Hypothalamus (tissue), 51 donors: ENCODE results near the gene MTHFD1L.
"Not testable (repeated sequence)": the region's sequence is repeated elsewhere in the genome, so short reads cannot be mapped to it uniquely, and the experiment has no call there.

Experiments used
- DNase-seq, 51 donors: peaks; one replicate each; lab custom pipeline; 2025; lab: John Stamatoyannopoulos, UW

MTHFD1L gene

DNA sequence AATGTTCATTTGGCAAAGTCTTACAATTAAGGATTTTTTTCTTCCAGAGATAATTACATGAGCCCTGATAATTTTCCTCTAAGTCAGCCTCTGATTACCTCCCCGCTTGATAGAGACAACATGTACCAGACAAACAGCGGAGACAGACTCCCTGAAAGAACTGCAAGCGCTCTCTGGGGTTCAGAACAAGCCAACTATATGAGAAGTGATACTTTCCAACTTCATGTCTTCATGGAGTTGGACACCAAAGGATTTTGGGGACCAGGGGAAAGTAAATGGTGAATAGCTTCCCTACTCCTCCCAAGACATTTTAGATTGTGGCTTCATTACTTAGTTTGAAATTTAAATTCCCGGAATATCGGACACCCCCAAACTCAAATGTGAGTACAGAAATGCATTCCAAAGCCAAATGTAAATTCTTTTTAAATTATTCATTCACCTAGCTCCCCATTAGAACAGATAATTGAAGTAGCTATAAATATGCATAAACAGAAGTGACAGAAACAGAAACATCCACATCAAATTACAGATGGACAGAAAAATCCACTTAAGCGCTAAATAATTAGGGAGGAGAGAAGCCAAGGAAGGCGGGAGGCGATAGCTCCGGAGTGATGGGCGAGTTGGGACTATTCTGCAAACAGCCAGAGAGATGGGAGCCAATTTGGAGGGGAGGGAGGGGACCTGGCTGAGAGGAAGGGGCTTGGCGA, 244.5 kb downstream of the MTHFD1L start:
- DNase-seq: no peak

DNA sequence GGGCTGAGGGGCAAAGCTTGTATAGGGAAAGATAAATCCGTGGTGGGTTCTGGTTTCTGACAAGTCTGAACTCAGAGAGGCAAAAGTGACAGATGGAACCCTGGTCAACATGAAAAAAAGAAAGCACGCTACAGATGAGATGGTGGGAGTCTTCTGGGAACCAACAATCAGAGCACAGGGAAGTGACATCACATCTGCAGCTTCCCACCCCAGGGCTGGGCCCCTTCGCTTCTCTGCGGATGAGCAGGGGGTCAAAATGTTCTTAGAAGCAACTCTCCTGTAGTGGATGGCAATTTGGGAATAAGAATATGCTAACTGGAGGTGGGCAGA, 245.0 kb downstream of the MTHFD1L start:
- DNase-seq: no peak

GRCh38 chr6:151111670-151112069, 246.2 kb downstream of the MTHFD1L start:
- DNase-seq: no peak

- no peak for DNase-seq
These were observed 246.6 kb downstream of the MTHFD1L start for GRCh38 chr6:151112130-151112529.

DNA sequence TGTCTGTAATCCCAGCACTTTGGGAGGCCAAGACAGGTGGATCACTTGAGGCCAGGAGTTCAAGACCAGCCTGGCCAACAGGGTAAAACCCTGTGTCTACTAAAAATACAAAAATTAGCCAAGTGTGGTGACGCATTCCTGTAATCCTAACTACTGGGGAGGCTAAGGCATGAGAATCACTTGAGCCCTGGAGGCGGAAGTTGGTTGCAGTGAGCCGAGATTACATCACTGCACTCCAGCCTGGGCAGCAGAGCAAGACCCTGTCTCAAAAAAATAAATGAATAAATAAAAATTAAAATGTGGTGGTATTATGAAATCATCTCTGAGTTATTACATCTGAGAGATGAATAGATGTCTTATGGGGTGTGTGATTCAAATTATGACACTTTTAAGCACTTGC, 247.4 kb downstream of the MTHFD1L start:
- not testable (repeated sequence) for DNase-seq

DNA sequence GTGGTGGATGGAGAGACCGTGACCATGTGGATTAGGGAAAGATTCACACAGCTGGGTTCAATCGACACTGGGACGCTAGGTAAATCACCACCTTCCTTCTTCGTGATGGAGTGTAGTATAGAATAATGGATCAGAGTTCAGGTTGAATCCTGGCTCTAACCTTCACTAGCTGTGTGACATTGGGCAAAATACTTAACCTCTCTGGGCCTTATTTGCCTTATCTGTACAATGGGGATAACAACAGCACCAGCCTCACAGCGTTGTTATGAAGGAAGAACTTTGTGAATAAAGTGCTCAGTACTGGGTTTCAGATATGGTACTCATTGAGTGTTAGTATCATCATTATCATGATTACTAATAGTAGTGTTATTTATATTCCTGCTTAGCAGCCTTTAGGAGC, 248.1 kb downstream of the MTHFD1L start:
- DNase-seq: no peak

DNA sequence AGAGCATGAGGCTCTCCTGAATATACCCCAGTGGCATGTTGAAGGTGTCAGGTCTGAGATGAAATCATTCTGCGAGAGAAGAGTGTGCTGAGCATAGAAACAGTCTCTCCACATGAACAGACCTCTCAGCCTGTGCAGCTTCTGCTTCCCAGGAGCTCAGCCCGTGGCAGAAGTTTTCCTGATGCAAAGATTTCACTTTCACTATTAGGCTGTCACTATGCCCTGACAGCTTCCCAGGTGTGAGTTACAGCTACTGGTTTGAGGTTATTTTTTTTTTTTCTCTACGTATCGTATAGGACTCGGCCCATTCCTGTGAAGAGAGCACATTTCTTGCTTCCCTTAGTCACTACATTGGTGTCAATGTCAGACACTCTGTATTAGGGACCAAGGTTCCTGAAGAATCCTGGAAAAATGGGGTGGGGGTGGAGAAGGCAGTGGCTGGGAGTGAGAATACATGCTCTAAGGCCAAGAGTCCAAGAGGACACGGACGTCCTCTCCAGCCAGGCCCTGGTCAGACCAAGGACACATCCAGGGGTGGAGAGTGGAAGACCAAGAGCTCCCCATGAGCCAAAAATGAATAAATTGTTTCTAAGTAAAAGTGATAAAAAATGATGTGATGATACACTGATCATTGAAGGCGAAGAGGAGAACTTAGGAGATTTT, 253.1 kb downstream of the MTHFD1L start:
- no peak for DNase-seq

DNA sequence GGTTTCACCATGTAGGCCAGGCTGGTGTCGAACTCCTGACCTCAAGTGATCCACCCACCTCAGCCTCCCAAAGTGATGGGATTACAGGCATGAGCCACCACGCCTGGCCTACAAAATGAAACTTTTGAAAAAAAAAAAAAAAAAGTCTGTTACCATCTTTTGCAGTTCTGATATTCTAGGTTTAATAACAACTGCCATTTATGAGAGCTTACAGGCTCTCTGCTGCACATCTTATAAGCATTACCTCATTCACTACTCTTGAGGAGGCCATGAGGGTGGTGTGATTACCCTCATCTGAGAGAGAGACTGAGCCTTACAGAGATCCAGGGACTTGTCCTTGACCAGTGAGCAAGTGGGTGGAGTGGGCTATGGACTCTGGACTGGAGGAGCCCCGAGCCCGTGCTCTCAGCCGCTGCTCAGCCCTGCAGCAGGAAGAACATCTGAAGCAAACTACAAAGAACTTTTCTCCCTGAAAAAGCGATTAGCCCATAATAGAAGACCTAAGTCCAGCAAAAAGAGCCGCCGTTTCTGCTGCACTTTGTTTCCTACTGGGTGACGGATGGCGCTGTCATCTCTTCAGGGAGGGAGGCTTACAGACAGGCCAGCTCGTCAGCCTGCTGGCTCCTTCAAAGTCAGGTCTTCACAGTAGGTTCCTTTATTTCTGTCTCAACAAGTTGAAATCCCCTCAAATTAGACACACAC, 254.5 kb downstream of the MTHFD1L start:
- DNase-seq: no peak

DNA sequence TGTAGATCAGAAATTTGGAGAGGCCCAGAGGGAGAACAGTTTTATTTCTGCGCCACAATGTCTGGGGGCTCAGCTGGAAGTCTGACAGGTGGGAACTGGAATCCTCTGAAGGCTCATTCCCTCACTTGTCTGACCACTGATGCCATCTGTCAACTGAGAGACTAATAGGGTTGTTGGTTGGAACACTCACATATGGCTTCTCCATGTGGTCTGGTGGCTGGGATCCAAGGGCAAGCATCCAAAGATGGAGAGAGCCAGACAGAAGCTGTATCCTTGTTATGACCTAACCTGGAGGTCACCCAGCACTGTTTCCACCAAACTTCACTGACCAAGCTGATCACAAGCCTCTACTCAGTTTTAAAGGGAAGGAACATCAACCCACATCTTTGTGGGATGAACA, 256.4 kb downstream of the MTHFD1L start:
- DNase-seq: no peak

GRCh38 chr6:151123641-151124040, 258.1 kb downstream of the MTHFD1L start:
- not testable (repeated sequence) for DNase-seq

DNA sequence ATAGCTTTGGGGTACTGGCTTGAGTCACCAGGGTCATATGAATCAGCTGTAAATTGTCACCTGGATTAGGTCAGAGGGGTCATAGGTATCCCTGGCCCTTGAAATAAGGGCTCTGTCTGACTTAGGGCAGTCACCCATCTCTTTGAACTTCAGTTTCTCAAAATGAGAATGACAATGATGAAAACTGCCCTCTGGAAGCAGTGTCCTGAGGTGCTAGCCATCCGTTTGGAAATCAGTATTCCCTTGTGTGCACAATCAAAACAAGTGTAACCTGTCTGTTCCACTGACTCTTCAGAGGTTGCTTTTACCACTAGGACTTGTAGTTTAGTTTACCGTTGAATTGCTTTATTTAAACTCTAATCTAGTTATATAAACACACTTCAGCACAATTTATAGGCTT, 259.7 kb downstream of the MTHFD1L start:
- not testable (repeated sequence) for DNase-seq

GRCh38 chr6:151125651-151126416, 260.3 kb downstream of the MTHFD1L start:
- not testable (repeated sequence) for DNase-seq

DNA sequence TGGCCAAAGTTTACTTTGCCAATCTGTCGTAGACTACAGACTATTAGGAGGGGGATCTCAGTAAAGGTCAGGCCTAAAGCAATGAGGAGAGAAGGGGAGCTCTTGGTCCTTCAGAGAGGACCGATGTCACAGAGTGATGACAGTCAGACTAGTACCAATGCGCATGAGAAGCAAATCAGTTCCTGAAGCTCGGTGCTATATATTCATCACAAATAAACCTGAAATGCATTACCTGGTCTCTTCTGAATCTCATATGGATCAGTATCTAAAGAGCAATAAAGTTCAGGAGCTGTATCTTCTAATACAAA, 260.9 kb downstream of the MTHFD1L start:
- DNase-seq: not testable (repeated sequence)

- DNase-seq: not testable (repeated sequence)
These were observed 261.8 kb downstream of the MTHFD1L start for GRCh38 chr6:151127133-151127798.

- DNase-seq: no peak
These were observed 263.4 kb downstream of the MTHFD1L start for GRCh38 chr6:151128763-151129370.

GRCh38 chr6:151130329-151130728, 264.8 kb downstream of the MTHFD1L start:
- DNase-seq: no peak

DNA sequence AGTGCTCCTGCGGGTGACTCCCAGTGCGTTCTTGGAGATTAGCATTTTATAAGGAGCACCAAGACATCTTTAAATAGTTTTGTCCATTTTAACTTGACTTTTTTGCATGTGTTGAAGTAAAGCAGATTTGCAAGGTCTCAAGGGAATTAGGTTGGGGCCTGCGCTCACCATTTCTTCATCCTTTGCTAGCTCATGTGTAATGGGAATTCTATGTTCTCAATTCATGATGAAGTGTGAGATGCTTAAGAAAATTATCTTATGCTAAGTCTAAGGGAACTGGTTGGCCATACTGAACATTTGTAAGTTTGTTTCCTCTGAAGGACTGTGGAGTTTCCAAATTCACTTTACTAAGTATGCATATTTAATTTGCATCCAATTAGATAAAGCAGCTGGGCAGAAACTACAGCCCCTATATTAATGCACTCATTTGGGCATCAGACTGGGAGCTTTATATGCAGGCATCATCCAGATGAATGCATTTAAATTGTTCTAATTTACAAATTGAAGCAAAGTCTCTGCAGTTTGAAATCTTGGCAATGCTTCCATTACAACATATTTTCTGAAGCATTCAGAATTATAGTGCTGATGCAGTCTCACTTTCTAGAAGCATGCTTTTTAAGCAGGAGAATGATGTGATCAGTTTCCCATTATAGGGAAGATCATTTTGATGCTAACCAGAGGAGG, 266.0 kb downstream of the MTHFD1L start:
- DNase-seq: no peak

DNA sequence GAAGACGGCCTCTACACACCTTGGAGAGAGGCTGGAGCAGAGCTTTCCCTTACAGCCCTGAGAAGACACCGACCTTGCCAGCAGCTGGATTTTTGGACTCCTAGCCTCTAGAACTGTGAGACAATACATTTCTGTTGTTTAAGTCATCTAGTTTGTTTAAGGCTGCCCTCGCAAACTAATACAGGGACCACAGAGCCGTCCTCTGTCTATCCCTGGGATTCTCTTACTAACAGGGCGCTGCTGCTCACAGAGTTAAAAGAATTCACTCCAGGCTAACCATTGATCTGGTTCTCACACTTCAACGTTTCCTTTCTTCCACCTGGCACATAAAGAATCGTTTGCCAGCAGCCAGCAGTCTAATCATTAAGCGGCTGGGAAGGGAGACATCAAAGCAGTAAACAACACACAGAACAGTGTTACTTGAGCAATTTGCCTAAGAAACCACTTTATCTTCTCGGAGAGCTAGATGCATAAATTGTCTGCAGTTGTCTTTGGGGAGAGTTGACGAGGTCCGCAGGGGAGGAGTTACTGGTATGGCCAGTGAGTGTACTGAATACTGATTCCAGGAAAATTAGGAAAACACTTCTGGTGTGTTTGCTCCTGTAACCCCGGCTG, 270.7 kb downstream of the MTHFD1L start:
- peak in 1 of 51 donors; percentile 15 for DNase-seq

DNA sequence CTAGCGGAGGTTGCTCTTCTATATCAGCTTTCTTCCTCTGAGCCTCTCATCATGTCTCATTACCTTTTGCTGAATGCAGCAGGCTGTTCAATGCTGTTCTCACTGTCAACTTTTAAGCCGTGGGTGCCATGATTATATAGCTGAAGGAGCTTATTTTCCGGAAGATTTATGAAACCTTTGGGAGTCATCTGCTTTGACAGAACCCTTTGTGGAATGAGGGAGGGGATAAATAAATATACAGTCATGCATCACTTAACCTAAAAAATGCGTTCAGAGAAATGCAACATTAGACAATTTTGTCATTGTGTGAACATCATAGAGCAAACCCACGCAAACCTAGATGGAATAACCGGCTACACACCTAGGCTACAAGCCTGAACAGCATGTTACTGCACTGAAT, 272.0 kb downstream of the MTHFD1L start:
- peak in 1 of 51 donors; percentile 19 for DNase-seq
